ENCODE data around the gene GPR89A.

GPR89A gene

DNA sequence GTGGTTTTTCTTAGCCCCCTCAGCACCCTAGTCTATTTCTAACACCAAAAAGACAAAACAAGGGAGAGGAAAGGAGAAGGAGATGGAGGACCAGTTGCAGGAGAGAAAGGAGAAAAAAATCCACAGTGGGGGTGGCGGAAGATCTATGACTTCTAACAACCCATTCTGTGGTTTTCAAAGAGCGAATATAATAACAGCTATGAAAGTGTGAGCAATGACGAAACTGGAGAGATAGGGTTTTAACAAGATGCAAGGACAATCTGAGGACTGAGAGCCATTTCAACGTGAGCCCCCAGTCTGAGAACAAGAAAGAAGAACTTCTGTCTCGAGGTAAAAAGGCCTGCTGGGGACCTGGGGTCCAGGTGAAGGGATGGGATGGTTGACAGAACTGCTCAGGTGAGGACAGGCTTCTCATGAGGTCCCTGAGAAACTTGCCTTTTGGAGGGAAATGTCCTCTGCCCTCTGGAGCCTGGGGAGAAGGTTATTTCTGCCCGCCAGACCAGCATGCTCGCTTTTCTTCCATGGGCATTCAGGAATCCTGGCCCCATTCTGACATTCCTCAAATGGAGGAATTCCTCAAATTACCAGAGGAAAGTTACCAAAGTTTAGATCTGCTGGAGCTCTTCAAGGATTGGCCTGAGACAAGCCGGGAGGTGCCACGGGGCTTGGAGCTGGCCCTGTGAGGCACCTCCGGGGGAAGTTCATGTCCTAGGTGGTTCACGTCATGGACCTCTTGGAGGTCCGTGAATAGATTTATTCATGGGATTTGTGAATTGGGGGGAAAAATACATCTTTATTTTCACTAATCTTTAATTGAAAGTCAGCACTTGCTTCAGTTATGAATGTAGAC is 111.7 kb downstream of the GPR89A start, which contains the start of gene CD160:
TSS of gene CD160 (plus strand) at position 270 of the 850 bp plus-strand sequence. CDS start 8,829 bp downstream, outside the sequence.
- no peak for DNase-seq
